HEK293 (cell line): ENCODE measurements around the gene BUB1B.

ENCODE experiments used
- SALL2 ChIP-seq: fragments of 450-650 bp; formaldehyde crosslinking; IDR thresholded peaks from 2 replicates; pipeline ENCODE4 v1.5.0; 2017; ENCODE audit warnings: missing biosample characterization, mild to moderate bottlenecking, missing genetic modification characterization, borderline replicate concordance
- ZNF10 ChIP-seq: fragments of 450-650 bp; formaldehyde crosslinking; IDR thresholded peaks from 2 replicates; pipeline ENCODE4 v1.5.1; 2017; ENCODE audit warnings: missing biosample characterization, missing genetic modification characterization
- ZNF530 ChIP-seq: fragments of 450-650 bp; formaldehyde crosslinking; IDR thresholded peaks from 2 replicates; pipeline ENCODE4 v1.5.1; 2016; ENCODE audit warnings: low read depth, missing biosample characterization, missing genetic modification characterization
- ZNF623 ChIP-seq: fragments of 450-650 bp; formaldehyde crosslinking; IDR thresholded peaks from 2 replicates; pipeline ENCODE4 v1.5.1; 2016; ENCODE audit warnings: missing biosample characterization, missing genetic modification characterization
- ZNF768 ChIP-seq: fragments of 450-650 bp; formaldehyde crosslinking; IDR thresholded peaks from 2 replicates; pipeline ENCODE4 v1.5.1; 2018; ENCODE audit warnings: missing biosample characterization, mild to moderate bottlenecking, missing genetic modification characterization
- ZNF777 ChIP-seq: fragments of 450-650 bp; formaldehyde crosslinking; IDR thresholded peaks from 2 replicates; pipeline ENCODE4 v1.5.1; 2017; ENCODE audit warnings: missing biosample characterization, missing genetic modification characterization, borderline replicate concordance
- ZXDB ChIP-seq: fragments of 450-650 bp; formaldehyde crosslinking; IDR thresholded peaks from 2 replicates; pipeline ENCODE4 v1.5.1; 2016; ENCODE audit warnings: missing biosample characterization, missing genetic modification characterization
- TF ChIP-seq, protein P1 (sequence below): fragments of 450-650 bp; formaldehyde crosslinking; IDR thresholded peaks from 2 replicates; pipeline ENCODE4 v1.5.1; 2016; ENCODE audit warnings: missing biosample characterization, missing genetic modification characterization
- TF ChIP-seq, protein P2 (sequence below): fragments of 450-650 bp; formaldehyde crosslinking; IDR thresholded peaks from 2 replicates; pipeline ENCODE4 v1.5.1; 2016; ENCODE audit warnings: missing biosample characterization, missing genetic modification characterization, borderline replicate concordance
- TF ChIP-seq, protein P3 (sequence below): fragments of 450-650 bp; formaldehyde crosslinking; IDR thresholded peaks from 2 replicates; pipeline ENCODE4 v1.5.1; 2016; ENCODE audit warnings: missing biosample characterization, missing genetic modification characterization
- TF ChIP-seq, protein P4 (sequence below): fragments of 450-650 bp; formaldehyde crosslinking; IDR thresholded peaks from 2 replicates; pipeline ENCODE4 v1.5.1; 2016; ENCODE audit warnings: missing biosample characterization, missing genetic modification characterization, low read depth
- TF ChIP-seq, protein P5 (sequence below): fragments of 450-650 bp; formaldehyde crosslinking; IDR thresholded peaks from 2 replicates; pipeline ENCODE4 v1.5.1; 2016; ENCODE audit warnings: missing biosample characterization, missing genetic modification characterization

DNA sequence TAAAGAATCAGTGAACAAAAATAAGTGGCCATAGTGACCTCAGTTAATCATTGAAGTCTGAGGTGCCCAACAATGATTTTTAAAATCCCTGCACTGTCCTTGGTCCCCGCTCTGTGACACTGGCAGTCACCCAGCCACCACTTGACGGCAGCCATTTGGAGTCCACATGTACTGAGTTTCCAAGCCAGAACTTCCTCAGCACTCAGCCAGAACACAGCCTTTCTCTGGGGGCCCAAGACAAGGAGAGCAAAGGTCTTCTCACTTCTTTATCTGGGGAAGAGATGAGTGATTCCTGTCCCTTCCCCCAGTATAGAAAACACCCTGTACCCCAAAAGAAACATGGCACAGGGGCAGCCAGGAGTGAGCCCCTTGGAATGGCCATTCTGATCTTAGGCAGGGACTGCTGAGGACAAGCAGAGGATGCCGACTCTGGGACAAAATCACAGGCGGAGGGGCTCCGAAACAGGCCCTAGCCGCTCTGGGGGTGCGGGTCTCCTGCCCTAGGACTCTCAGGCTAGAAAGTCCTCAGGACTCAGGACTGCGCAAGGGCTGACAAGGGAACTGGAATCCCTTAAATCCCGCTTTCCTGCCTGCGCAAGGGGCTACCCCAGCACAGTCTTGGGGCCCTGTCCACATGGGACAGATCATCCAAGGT is 90.7 kb downstream of the BUB1B start:
- TF ChIP-seq, protein P1, sequence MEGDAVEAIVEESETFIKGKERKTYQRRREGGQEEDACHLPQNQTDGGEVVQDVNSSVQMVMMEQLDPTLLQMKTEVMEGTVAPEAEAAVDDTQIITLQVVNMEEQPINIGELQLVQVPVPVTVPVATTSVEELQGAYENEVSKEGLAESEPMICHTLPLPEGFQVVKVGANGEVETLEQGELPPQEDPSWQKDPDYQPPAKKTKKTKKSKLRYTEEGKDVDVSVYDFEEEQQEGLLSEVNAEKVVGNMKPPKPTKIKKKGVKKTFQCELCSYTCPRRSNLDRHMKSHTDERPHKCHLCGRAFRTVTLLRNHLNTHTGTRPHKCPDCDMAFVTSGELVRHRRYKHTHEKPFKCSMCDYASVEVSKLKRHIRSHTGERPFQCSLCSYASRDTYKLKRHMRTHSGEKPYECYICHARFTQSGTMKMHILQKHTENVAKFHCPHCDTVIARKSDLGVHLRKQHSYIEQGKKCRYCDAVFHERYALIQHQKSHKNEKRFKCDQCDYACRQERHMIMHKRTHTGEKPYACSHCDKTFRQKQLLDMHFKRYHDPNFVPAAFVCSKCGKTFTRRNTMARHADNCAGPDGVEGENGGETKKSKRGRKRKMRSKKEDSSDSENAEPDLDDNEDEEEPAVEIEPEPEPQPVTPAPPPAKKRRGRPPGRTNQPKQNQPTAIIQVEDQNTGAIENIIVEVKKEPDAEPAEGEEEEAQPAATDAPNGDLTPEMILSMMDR (tag by site-specific recombination) = no peak
- TF ChIP-seq, protein P2, sequence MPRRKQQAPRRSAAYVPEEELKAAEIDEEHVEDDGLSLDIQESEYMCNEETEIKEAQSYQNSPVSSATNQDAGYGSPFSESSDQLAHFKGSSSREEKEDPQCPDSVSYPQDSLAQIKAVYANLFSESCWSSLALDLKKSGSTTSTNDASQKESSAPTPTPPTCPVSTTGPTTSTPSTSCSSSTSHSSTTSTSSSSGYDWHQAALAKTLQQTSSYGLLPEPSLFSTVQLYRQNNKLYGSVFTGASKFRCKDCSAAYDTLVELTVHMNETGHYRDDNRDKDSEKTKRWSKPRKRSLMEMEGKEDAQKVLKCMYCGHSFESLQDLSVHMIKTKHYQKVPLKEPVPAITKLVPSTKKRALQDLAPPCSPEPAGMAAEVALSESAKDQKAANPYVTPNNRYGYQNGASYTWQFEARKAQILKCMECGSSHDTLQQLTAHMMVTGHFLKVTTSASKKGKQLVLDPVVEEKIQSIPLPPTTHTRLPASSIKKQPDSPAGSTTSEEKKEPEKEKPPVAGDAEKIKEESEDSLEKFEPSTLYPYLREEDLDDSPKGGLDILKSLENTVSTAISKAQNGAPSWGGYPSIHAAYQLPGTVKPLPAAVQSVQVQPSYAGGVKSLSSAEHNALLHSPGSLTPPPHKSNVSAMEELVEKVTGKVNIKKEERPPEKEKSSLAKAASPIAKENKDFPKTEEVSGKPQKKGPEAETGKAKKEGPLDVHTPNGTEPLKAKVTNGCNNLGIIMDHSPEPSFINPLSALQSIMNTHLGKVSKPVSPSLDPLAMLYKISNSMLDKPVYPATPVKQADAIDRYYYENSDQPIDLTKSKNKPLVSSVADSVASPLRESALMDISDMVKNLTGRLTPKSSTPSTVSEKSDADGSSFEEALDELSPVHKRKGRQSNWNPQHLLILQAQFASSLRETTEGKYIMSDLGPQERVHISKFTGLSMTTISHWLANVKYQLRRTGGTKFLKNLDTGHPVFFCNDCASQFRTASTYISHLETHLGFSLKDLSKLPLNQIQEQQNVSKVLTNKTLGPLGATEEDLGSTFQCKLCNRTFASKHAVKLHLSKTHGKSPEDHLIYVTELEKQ (tag by site-specific recombination) = no peak
- TF ChIP-seq ZXDB (tag by site-specific recombination) (no peak), ZNF768 (tag by site-specific recombination) (no peak), ZNF623 (tag by site-specific recombination) (no peak), ZNF777 (tag by site-specific recombination) (no peak), ZNF530 (tag by site-specific recombination) (no peak), SALL2 (no peak), ZNF10 (no peak)
- TF ChIP-seq, protein P3, sequence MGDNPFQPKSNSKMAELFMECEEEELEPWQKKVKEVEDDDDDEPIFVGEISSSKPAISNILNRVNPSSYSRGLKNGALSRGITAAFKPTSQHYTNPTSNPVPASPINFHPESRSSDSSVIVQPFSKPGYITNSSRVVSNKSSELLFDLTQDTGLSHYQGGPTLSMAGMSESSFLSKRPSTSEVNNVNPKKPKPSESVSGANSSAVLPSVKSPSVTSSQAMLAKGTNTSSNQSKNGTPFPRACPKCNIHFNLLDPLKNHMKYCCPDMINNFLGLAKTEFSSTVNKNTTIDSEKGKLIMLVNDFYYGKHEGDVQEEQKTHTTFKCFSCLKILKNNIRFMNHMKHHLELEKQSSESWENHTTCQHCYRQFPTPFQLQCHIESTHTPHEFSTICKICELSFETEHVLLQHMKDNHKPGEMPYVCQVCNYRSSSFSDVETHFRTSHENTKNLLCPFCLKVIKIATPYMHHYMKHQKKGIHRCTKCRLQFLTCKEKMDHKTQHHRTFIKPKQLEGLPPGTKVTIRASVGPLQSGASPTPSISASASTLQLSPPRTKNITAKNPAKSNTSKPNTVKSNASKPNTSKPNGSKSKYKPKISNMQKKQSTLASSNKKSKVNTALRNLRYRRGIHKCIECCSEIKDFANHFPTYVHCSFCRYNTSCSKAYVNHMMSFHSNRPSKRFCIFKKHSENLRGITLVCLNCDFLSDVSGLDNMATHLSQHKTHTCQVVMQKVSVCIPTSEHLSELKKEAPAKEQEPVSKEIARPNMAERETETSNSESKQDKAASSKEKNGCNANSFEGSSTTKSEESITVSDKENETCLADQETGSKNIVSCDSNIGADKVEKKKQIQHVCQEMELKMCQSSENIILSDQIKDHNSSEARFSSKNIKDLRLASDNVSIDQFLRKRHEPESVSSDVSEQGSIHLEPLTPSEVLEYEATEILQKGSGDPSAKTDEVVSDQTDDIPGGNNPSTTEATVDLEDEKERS (tag by site-specific recombination) = no peak
- TF ChIP-seq, protein P4, sequence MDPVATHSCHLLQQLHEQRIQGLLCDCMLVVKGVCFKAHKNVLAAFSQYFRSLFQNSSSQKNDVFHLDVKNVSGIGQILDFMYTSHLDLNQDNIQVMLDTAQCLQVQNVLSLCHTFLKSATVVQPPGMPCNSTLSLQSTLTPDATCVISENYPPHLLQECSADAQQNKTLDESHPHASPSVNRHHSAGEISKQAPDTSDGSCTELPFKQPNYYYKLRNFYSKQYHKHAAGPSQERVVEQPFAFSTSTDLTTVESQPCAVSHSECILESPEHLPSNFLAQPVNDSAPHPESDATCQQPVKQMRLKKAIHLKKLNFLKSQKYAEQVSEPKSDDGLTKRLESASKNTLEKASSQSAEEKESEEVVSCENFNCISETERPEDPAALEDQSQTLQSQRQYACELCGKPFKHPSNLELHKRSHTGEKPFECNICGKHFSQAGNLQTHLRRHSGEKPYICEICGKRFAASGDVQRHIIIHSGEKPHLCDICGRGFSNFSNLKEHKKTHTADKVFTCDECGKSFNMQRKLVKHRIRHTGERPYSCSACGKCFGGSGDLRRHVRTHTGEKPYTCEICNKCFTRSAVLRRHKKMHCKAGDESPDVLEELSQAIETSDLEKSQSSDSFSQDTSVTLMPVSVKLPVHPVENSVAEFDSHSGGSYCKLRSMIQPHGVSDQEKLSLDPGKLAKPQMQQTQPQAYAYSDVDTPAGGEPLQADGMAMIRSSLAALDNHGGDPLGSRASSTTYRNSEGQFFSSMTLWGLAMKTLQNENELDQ (tag by site-specific recombination) = no peak
- TF ChIP-seq, protein P5, sequence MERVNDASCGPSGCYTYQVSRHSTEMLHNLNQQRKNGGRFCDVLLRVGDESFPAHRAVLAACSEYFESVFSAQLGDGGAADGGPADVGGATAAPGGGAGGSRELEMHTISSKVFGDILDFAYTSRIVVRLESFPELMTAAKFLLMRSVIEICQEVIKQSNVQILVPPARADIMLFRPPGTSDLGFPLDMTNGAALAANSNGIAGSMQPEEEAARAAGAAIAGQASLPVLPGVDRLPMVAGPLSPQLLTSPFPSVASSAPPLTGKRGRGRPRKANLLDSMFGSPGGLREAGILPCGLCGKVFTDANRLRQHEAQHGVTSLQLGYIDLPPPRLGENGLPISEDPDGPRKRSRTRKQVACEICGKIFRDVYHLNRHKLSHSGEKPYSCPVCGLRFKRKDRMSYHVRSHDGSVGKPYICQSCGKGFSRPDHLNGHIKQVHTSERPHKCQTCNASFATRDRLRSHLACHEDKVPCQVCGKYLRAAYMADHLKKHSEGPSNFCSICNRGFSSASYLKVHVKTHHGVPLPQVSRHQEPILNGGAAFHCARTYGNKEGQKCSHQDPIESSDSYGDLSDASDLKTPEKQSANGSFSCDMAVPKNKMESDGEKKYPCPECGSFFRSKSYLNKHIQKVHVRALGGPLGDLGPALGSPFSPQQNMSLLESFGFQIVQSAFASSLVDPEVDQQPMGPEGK (tag by site-specific recombination) = no peak
